ENCODE results near the gene KCNAB1. TPM values are rescaled to one million over a fixed set of nuclear protein-coding genes. Genes with fewer than 3 reads are reported as not detected.

Gene KCNAB1
- total RNA-seq, 1 experiment from 2014 or later: not detected

DNA sequence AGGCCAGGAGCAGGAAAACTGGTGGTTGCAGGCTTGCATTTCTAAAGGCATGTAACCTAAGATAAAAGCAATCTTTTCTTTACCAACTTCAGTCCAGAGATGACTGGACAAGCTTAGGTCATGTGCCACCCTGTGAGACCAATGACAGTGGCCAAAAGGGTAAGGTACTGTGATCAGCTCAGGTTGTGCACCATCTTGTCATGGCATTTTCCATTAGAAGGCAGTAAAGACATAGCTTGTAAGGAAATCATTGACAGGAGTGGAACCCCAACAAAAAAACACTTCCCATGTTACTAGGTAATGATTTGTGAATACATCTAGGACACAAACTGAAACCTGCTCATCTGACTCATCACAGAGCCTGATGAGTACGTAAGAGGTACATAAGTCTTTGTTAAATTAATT is 399.4 kb downstream of the KCNAB1 start:
- Histone ChIP-seq H3K79me2 (ENCODE audit: insufficient read depth, low read length) (no peaks in the 10 kb centered on the region), H2AFZ (ENCODE audit: low read depth, low read length, poor library complexity, severe bottlenecking) (no peak overlapping the region), H3K36me3 (ENCODE audit: control insufficient read depth in 1 of 2, insufficient read depth in 2 of 2, low read length in 2 of 2) (no peaks in the 10 kb centered on the region), H3K9me2 (ENCODE audit: insufficient read depth) (no peaks in the 10 kb centered on the region), H3K4me2 (ENCODE audit: low read length) (no peak overlapping the region), H3K9me3 (ENCODE audit: control insufficient read depth in 1 of 2, insufficient read depth in 1 of 2, low read depth in 1 of 2, low read length in 2 of 2) (no peaks in the 10 kb centered on the region), H3K4me3 (replicated peaks in 1 of 2; ENCODE audit: low read depth in 1 of 2, low read length in 2 of 2) (no peak overlapping the region), H3K9ac (ENCODE audit: low read length) (no peak overlapping the region), H3K27me3 (ENCODE audit: insufficient read depth, low read length) (no peaks in the 10 kb centered on the region), H3K4me1 (ENCODE audit: control insufficient read depth in 1 of 2, insufficient read depth in 2 of 2, low read length in 2 of 2) (no peaks in the 10 kb centered on the region), H4K20me1 (ENCODE audit: insufficient read depth) (no peaks in the 10 kb centered on the region), H3K27ac (ENCODE audit: low read depth, low read length) (no peak overlapping the region)
- ChIA-PET POLR2A (no interaction called here), RAD21 (ENCODE audit: low non-redundant PET in 1 of 2, low total read pairs in 2 of 2, uncharacterized antibody in 2 of 2, unreplicated experiment in 2 of 2) (interaction anchor here in 1 of 2 experiments (0.7 kb wide), 1 partner anchor 10 kb away, joined by 3 read pairs; no protein-coding TSS in a partner anchor), CTCF (interaction anchor here (2.3 kb wide), 1 partner anchor 10 kb away, joined by 6 read pairs; no protein-coding TSS in a partner anchor)
- TF ChIP-seq YY1 (IDR thresholded peaks at IDR 0.05; ENCODE audit: extremely low read depth, insufficient replicate concordance, low read depth, low read length) (no peak), EGR1 (IDR thresholded peaks at IDR 0.05; ENCODE audit: low read depth) (no peak), JUND (IDR thresholded peaks at IDR 0.05) (no peak), RAD21 (IDR thresholded peaks at IDR 0.05; ENCODE audit: low read depth) (no peak), SP1 (IDR thresholded peaks at IDR 0.05; ENCODE audit: low read depth) (no peak)
- intact Hi-C loops (cut with micrococcal nuclease): loop anchor here (10.0 kb wide), 1 partner anchor 525 kb away; no protein-coding TSS in a partner anchor
- DNase-seq (ENCODE audit: low read depth, low spot score): no peak
- BruUV-seq (replicated peaks): no TSS peak
- no peak for ATAC-seq

DNA sequence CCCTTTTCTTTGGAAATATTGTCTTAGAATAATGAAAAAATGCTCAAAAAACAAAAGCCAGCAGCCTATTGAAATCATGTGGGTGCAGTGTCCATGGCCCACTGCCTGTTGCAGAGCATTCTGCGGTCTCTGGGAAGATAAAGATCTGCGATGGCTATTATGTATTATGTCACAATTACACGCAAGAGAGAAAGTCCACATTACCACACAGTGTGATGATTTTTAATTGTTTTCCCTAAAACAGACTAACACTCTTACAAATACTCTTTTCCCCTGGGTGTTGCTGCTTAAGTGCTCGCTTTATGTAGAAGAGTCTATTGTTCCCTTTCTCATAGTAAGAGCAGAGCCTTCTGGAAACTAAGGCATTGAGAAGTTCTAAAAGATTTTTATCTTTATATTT is 402.3 kb downstream of the KCNAB1 start:
- no TSS peak for BruUV-seq (replicated peaks)
- TF ChIP-seq, protein P1, sequence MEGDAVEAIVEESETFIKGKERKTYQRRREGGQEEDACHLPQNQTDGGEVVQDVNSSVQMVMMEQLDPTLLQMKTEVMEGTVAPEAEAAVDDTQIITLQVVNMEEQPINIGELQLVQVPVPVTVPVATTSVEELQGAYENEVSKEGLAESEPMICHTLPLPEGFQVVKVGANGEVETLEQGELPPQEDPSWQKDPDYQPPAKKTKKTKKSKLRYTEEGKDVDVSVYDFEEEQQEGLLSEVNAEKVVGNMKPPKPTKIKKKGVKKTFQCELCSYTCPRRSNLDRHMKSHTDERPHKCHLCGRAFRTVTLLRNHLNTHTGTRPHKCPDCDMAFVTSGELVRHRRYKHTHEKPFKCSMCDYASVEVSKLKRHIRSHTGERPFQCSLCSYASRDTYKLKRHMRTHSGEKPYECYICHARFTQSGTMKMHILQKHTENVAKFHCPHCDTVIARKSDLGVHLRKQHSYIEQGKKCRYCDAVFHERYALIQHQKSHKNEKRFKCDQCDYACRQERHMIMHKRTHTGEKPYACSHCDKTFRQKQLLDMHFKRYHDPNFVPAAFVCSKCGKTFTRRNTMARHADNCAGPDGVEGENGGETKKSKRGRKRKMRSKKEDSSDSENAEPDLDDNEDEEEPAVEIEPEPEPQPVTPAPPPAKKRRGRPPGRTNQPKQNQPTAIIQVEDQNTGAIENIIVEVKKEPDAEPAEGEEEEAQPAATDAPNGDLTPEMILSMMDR (IDR thresholded peaks at IDR 0.05 in 2 of 3, conservative IDR thresholded peaks at IDR 0.05 in 1 of 3; ENCODE audit: borderline replicate concordance in 1 of 3, insufficient read depth in 1 of 3, low read depth in 2 of 3, low read length in 2 of 3): no peak
- TF ChIP-seq FOSL1 (IDR thresholded peaks at IDR 0.05; ENCODE audit: low read depth) (no peak), EZH2phosphoT487 (IDR thresholded peaks at IDR 0.05; ENCODE audit: borderline replicate concordance) (no peak), POLR2AphosphoS5 (IDR thresholded peaks at IDR 0.05; ENCODE audit: low read depth, low read length) (no peak), CEBPB (IDR thresholded peaks at IDR 0.05; ENCODE audit: low read depth) (no peak), ELF1 (IDR thresholded peaks at IDR 0.05; ENCODE audit: borderline replicate concordance, low read depth) (no peak), JUND (IDR thresholded peaks at IDR 0.05) (no peak), YY1 (IDR thresholded peaks at IDR 0.05; ENCODE audit: extremely low read depth, insufficient replicate concordance, low read depth, low read length) (no peak), SIN3A (IDR thresholded peaks at IDR 0.05; ENCODE audit: low read depth) (no peak), TCF7L2 (IDR thresholded peaks at IDR 0.05; ENCODE audit: borderline replicate concordance, extremely low read depth, insufficient read depth, insufficient read length) (no peak), RAD21 (IDR thresholded peaks at IDR 0.05; ENCODE audit: low read depth) (no peak)
- TF ChIP-seq, protein P2, sequence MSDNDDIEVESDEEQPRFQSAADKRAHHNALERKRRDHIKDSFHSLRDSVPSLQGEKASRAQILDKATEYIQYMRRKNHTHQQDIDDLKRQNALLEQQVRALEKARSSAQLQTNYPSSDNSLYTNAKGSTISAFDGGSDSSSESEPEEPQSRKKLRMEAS (IDR thresholded peaks at IDR 0.05): no peak
- TF ChIP-seq, protein P3, sequence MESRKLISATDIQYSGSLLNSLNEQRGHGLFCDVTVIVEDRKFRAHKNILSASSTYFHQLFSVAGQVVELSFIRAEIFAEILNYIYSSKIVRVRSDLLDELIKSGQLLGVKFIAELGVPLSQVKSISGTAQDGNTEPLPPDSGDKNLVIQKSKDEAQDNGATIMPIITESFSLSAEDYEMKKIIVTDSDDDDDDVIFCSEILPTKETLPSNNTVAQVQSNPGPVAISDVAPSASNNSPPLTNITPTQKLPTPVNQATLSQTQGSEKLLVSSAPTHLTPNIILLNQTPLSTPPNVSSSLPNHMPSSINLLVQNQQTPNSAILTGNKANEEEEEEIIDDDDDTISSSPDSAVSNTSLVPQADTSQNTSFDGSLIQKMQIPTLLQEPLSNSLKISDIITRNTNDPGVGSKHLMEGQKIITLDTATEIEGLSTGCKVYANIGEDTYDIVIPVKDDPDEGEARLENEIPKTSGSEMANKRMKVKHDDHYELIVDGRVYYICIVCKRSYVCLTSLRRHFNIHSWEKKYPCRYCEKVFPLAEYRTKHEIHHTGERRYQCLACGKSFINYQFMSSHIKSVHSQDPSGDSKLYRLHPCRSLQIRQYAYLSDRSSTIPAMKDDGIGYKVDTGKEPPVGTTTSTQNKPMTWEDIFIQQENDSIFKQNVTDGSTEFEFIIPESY (IDR thresholded peaks at IDR 0.05; ENCODE audit: extremely low read depth, insufficient replicate concordance, low read length): no peak
- no peak overlapping the region for H3K9ac ChIP-seq (ENCODE audit: low read length)
- H3K36me3 ChIP-seq (ENCODE audit: control insufficient read depth in 1 of 2, insufficient read depth in 2 of 2, low read length in 2 of 2): no peaks in the 10 kb centered on the region
- no peaks in the 10 kb centered on the region for H3K79me2 ChIP-seq (ENCODE audit: insufficient read depth, low read length)
- ATAC-seq: no peak
- CTCF ChIA-PET: interaction anchor here (0.5 kb wide), 1 partner anchor 13 kb away, joined by 3 read pairs; no protein-coding TSS in a partner anchor
- H3K27me3 ChIP-seq (ENCODE audit: insufficient read depth, low read length): no peaks in the 10 kb centered on the region
- POLR2A ChIA-PET: no interaction called here
- H3K4me3 ChIP-seq (replicated peaks in 1 of 2; ENCODE audit: low read depth in 1 of 2, low read length in 2 of 2): no peak overlapping the region
- no peak overlapping the region for H2AFZ ChIP-seq (ENCODE audit: low read depth, low read length, poor library complexity, severe bottlenecking)
- H3K27ac ChIP-seq (ENCODE audit: low read depth, low read length): no peak overlapping the region
- H3K9me2 ChIP-seq (ENCODE audit: insufficient read depth): no peaks in the 10 kb centered on the region
- no peak for DNase-seq (ENCODE audit: low read depth, low spot score)
- RAD21 ChIA-PET (ENCODE audit: low non-redundant PET in 1 of 2, low total read pairs in 2 of 2, uncharacterized antibody in 2 of 2, unreplicated experiment in 2 of 2): no interaction called here
- no peaks in the 10 kb centered on the region for H4K20me1 ChIP-seq (ENCODE audit: insufficient read depth)
- intact Hi-C loops (cut with micrococcal nuclease): no loop called here
- H3K4me1 ChIP-seq (ENCODE audit: control insufficient read depth in 1 of 2, insufficient read depth in 2 of 2, low read length in 2 of 2): no peaks in the 10 kb centered on the region
- H3K4me2 ChIP-seq (ENCODE audit: low read length): no peak overlapping the region
- no peaks in the 10 kb centered on the region for H3K9me3 ChIP-seq (ENCODE audit: control insufficient read depth in 1 of 2, insufficient read depth in 1 of 2, low read depth in 1 of 2, low read length in 2 of 2)

Measured in HCT116 (cell line).